SK-N-SH (cell line): ENCODE results near the gene CCL22.

Source experiments
- EP300 ChIP-seq, 2 experiments: IDR thresholded peaks; 2 replicates each; pipeline versions ENCODE4 v1.4.0 to v1.6.1; 2012; ENCODE audit warnings: borderline replicate concordance in 1 of 2, low read depth in 1 of 2, low read length in 1 of 2
- JUND ChIP-seq: IDR thresholded peaks from 2 replicates; pipeline ENCODE4 v1.4.0; 2012
- REST ChIP-seq: IDR thresholded peaks from 2 replicates; pipeline ENCODE4 v1.6.1; 2012; ENCODE audit warnings: mild to moderate bottlenecking, low read depth, low read length, moderate library complexity
- SMC3 ChIP-seq: IDR thresholded peaks from 2 replicates; pipeline ENCODE4 v1.6.1; 2012; ENCODE audit warnings: low read depth, low read length, improper control_type of control experiment
- TAF1 ChIP-seq: IDR thresholded peaks from 2 replicates; pipeline ENCODE4 v1.6.1; 2012; ENCODE audit warnings: low read depth, mild to moderate bottlenecking, low read length, moderate library complexity, borderline replicate concordance
- TF ChIP-seq, protein P1 (sequence below): fragments of 200-600 bp; sonication (generic); IDR thresholded peaks from 2 replicates; pipeline ENCODE4 v1.6.1; 2017; ENCODE audit warnings: antibody characterized with exemption, mild to moderate bottlenecking, moderate library complexity
- TF ChIP-seq, protein P2 (sequence below): fragments of 150-350 bp; IDR thresholded peaks from 2 replicates; pipeline ENCODE4 v1.6.1; 2016; ENCODE audit warnings: mild to moderate bottlenecking, low read depth, low read length
- TF ChIP-seq, protein P3 (sequence below): IDR thresholded peaks from 2 replicates; pipeline ENCODE4 v1.4.0; 2012; ENCODE audit warnings: low read depth, borderline replicate concordance

DNA sequence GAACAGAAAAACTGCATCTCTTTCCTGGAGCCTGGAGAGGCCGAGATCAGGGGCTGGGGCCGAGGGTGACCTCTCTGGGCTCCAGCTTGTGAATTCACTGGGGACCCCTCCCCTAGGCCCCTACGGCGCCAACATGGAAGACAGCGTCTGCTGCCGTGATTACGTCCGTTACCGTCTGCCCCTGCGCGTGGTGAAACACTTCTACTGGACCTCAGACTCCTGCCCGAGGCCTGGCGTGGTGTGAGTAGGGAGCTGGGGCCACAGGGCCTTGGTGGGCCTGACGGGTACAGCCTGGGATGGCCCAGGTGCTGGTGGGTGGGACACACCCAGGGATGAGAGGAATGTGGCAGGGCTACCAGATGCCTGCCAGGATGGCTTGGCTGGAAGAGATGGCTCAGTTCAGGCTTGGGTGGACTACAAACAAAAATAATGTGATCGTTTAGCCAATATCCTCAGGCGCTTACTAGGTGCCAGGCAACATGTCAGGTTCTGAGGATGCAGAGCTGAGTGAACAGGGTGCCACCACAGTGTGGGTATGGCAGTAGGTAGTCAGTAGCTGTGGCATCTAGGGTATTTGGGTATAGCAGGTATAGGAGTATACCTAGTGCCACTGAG is 1.8 kb downstream of the CCL22 start:
- TF ChIP-seq SMC3 = no peak
- TF ChIP-seq, protein P1, sequence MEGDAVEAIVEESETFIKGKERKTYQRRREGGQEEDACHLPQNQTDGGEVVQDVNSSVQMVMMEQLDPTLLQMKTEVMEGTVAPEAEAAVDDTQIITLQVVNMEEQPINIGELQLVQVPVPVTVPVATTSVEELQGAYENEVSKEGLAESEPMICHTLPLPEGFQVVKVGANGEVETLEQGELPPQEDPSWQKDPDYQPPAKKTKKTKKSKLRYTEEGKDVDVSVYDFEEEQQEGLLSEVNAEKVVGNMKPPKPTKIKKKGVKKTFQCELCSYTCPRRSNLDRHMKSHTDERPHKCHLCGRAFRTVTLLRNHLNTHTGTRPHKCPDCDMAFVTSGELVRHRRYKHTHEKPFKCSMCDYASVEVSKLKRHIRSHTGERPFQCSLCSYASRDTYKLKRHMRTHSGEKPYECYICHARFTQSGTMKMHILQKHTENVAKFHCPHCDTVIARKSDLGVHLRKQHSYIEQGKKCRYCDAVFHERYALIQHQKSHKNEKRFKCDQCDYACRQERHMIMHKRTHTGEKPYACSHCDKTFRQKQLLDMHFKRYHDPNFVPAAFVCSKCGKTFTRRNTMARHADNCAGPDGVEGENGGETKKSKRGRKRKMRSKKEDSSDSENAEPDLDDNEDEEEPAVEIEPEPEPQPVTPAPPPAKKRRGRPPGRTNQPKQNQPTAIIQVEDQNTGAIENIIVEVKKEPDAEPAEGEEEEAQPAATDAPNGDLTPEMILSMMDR = no peak
- TF ChIP-seq, protein P2, sequence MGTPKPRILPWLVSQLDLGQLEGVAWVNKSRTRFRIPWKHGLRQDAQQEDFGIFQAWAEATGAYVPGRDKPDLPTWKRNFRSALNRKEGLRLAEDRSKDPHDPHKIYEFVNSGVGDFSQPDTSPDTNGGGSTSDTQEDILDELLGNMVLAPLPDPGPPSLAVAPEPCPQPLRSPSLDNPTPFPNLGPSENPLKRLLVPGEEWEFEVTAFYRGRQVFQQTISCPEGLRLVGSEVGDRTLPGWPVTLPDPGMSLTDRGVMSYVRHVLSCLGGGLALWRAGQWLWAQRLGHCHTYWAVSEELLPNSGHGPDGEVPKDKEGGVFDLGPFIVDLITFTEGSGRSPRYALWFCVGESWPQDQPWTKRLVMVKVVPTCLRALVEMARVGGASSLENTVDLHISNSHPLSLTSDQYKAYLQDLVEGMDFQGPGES = no peak
- TF ChIP-seq, protein P3, sequence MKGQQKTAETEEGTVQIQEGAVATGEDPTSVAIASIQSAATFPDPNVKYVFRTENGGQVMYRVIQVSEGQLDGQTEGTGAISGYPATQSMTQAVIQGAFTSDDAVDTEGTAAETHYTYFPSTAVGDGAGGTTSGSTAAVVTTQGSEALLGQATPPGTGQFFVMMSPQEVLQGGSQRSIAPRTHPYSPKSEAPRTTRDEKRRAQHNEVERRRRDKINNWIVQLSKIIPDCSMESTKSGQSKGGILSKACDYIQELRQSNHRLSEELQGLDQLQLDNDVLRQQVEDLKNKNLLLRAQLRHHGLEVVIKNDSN = no peak
- TF ChIP-seq JUND = no peak
- TF ChIP-seq REST = no peak
- TF ChIP-seq TAF1 = no peak
- no peak for TF ChIP-seq EP300 (IDR thresholded peaks at IDR 0.05; ENCODE audit: borderline replicate concordance in 1 of 2, low read depth in 1 of 2, low read length in 1 of 2)
